ENCODE data around the gene EYA3. TPM values are rescaled to one million over a fixed set of nuclear protein-coding genes. Genes with fewer than 3 reads are reported as not detected.

The EYA3 gene
- total and polyA plus RNA-seq, 2 of the 4 experiments (the other 2 are of a cell fraction), result 9.1 to 17.6 TPM

GRCh38 chr1:27967884-27968466 is 120.4 kb downstream of the EYA3 start:
- Histone ChIP-seq H3K27me3 (ENCODE audit: control insufficient read depth, insufficient read depth, low read length) (no peaks in the 10 kb centered on the region), H3K36me3 (ENCODE audit: control insufficient read depth, insufficient read depth, low read length) (peaks cover 32% of the 10 kb centered on the region; the same call in 1 of the 2 replicates), H3K14ac (replicated peaks; ENCODE audit: low read depth, low read length) (peak overlapping the region; percentile 6), H2BK15ac (ENCODE audit: low read depth, low read length) (peak overlapping the region; percentile 21; the same call in 2 of the 3 replicates), H3K9me1 (ENCODE audit: insufficient read depth, low read length) (peaks cover 22% of the 10 kb centered on the region), H4K8ac (ENCODE audit: low read depth in 2 of 2, low read length in 2 of 2) (peak overlapping the region; percentile 60 to 70; a peak in 3 of 4 replicates), H4K91ac (ENCODE audit: insufficient read depth, low read depth, low read length) (peak overlapping the region; percentile 71), H2AK5ac (ENCODE audit: low read depth, low read length) (peak overlapping the region; percentile 68; the same call in 1 of the 2 replicates), H3K4me1 (ENCODE audit: control insufficient read depth, insufficient read depth, low read length) (peaks cover 17% of the 10 kb centered on the region), H3K4me3 (ENCODE audit: insufficient read depth, low read depth, low read length) (no peak overlapping the region), H3K79me1 (ENCODE audit: low read depth in 1 of 2, low read length in 2 of 2) (peaks cover 4 to 32% of the 10 kb centered on the region in 2 experiments; a peak in 3 of 4 replicates), H2AFZ (replicated peaks; ENCODE audit: low read length, poor library complexity) (no peak overlapping the region), H2BK20ac (ENCODE audit: low read depth, low read length) (peak overlapping the region; percentile 54), H2BK120ac (ENCODE audit: low read depth, low read length) (peak overlapping the region; percentile 43), H3K9ac (ENCODE audit: low read depth, low read length) (no peak overlapping the region), H3K4ac (ENCODE audit: low read depth, low read length) (peak overlapping the region; percentile 83), H3K4me2 (ENCODE audit: low read depth, low read length) (no peak overlapping the region), H2BK5ac (ENCODE audit: low read depth, low read length, poor library complexity, severe bottlenecking) (peak overlapping the region; percentile 72), H4K20me1 (ENCODE audit: insufficient read depth, low read length) (no peaks in the 10 kb centered on the region), H4K5ac (ENCODE audit: low read depth, low read length) (peak overlapping the region; percentile 23; the same call in 1 of the 2 replicates), H3K23ac (ENCODE audit: low read depth, low read length) (peak overlapping the region; percentile 44; the same call in 1 of the 2 replicates), H3K18ac (ENCODE audit: low read depth, low read length) (peak overlapping the region; percentile 5; the same call in 1 of the 2 replicates), H2AK9ac (replicated peaks; ENCODE audit: low read depth, low read length, poor library complexity) (no peak overlapping the region), H3K9me3 (ENCODE audit: control insufficient read depth, insufficient read depth, low read length) (no peaks in the 10 kb centered on the region), H3K56ac (ENCODE audit: extremely low read depth, insufficient read depth, low read length) (no peak overlapping the region), H3K27ac (ENCODE audit: insufficient read depth, low read length) (peak overlapping the region; percentile 33)
- 95% methylated on average over 4 of the region's 4 CpGs; no CpG with 5 or more reads in 1 of the 2 experiments for WGBS, 2 experiments (ENCODE audit: extremely low coverage in 2 of 2, insufficient read length in 1 of 2)
- intact Hi-C loops (cut with micrococcal nuclease) (no loop called here), dilution Hi-C loops (cut with HindIII; ENCODE audit: low sequenced_read_pairs, unreplicated experiment) (no loop called here), in situ Hi-C loops (cut with MboI; ENCODE audit: low sequenced_read_pairs) (no loop called here)
- ChIA-PET CTCF (no interaction called here), POLR2A (ENCODE audit: unreplicated experiment) (interaction anchor here (0.7 kb wide), 1 partner anchor 12 kb away, joined by 4 read pairs; no protein-coding TSS in a partner anchor)
- no peak for TF ChIP-seq USF2 (IDR thresholded peaks at IDR 0.05; ENCODE audit: low read depth, low read length)
- TF ChIP-seq MXI1 (IDR thresholded peaks at IDR 0.05; ENCODE audit: borderline replicate concordance, low read depth, low read length), result no peak
- TF ChIP-seq ELK1 (IDR thresholded peaks at IDR 0.05; ENCODE audit: borderline replicate concordance, low read depth, low read length), result no peak
- TF ChIP-seq POLR2A (IDR thresholded peaks at IDR 0.05; ENCODE audit: low read depth, low read length), result no peak
- no peak for TF ChIP-seq FOS (IDR thresholded peaks at IDR 0.05; ENCODE audit: low read depth, low read length)
- TF ChIP-seq NFE2L2 (IDR thresholded peaks at IDR 0.05; ENCODE audit: low read depth, low read length), result no peak
- no peak for TF ChIP-seq CEBPB (IDR thresholded peaks at IDR 0.05; ENCODE audit: low read depth, low read length)
- no peak for TF ChIP-seq RAD21 (IDR thresholded peaks at IDR 0.05; ENCODE audit: low read length)
- no peak for TF ChIP-seq CTCF (conservative IDR thresholded peaks at IDR 0.05; ENCODE audit: low read depth, low read length)
- TF ChIP-seq MAZ (IDR thresholded peaks at IDR 0.05; ENCODE audit: borderline replicate concordance, low read depth, low read length), result no peak
- TF ChIP-seq CHD1 (IDR thresholded peaks at IDR 0.05; ENCODE audit: low read depth, low read length), result no peak
- no peak for TF ChIP-seq SMC3 (IDR thresholded peaks at IDR 0.05; ENCODE audit: low read depth, low read length)
- no TSS peak for BruUV-seq (replicated peaks)
- DNase-seq, result no peak
- no peak for ATAC-seq (ENCODE audit: low read depth)

All from IMR-90 (cell line).